GM10248 (cell line): ENCODE measurements around the gene LLGL1.

ENCODE experiments used
- CTCF ChIA-PET: fragments of 300-600 bp; sonication (Branson Sonifier 250); formaldehyde crosslinking; extraction: SDS; loops from one replicate; lab custom pipeline; 2021; ENCODE audit warnings: antibody characterized with exemption; lab: Yijun Ruan, JAX
- POLR2A ChIA-PET: fragments of 350-650 bp; sonication (Branson Sonifier 250); formaldehyde crosslinking; extraction: SDS; loops from one replicate; lab custom pipeline; 2020; ENCODE audit warnings: antibody characterized with exemption; lab: Yijun Ruan, JAX
- DNase-seq: peaks from one replicate; pipeline ENCODE4 v3.0.0; 2012; ENCODE audit errors: extremely low spot score
- CTCF ChIP-seq: IDR thresholded peaks from 2 replicates; pipeline ENCODE4 v1.5.1; 2012; ENCODE audit warnings: mild to moderate bottlenecking, low read depth; ENCODE audit errors: extremely low read depth, missing control alignments, control extremely low read depth

LLGL1 gene

GRCh38 chr17:18230288-18231141 is 5.1 kb downstream of the LLGL1 start:
- no peak for DNase-seq
- CTCF ChIA-PET, result interaction anchor here (1.3 to 2.6 kb wide), 3 partner anchors 13 to 89 kb away, joined by 3 to 14 read pairs (median 13); no protein-coding TSS in a partner anchor
- POLR2A ChIA-PET, result no interaction called here
- no peak for TF ChIP-seq CTCF

GRCh38 chr17:18231164-18231563 is 5.7 kb downstream of the LLGL1 start:
- no peak for DNase-seq
- no peak for TF ChIP-seq CTCF
- ChIA-PET CTCF (interaction anchor here (1.1 to 2.6 kb wide), 4 partner anchors 9 to 89 kb away, joined by 3 to 14 read pairs (median 8); no protein-coding TSS in a partner anchor), POLR2A (no interaction called here)

- CTCF ChIA-PET, result interaction anchor here (0.9 kb wide), 1 partner anchor 17 kb away, joined by 3 read pairs; no protein-coding TSS in a partner anchor
- DNase-seq, result no peak
- TF ChIP-seq CTCF, result no peak
- POLR2A ChIA-PET, result no interaction called here
These were observed 8.5 kb downstream of the LLGL1 start for GRCh38 chr17:18233803-18234518.

- ChIA-PET CTCF (interaction anchor here (2.1 kb wide), 1 partner anchor 14 kb away, joined by 8 read pairs; no protein-coding TSS in a partner anchor), POLR2A (interaction anchor here (1.0 kb wide), 1 partner anchor 10 kb away, joined by 3 read pairs; the partner anchor contains the start of gene LLGL1)
- no peak for DNase-seq
- no peak for TF ChIP-seq CTCF
These were observed 9.5 kb downstream of the LLGL1 start for GRCh38 chr17:18234853-18235380.

- CTCF ChIA-PET, result interaction anchor here (1.3 to 2.1 kb wide), 2 partner anchors 13 to 17 kb away, joined by 3 to 8 read pairs; no protein-coding TSS in a partner anchor
- POLR2A ChIA-PET, result interaction anchor here (1.0 kb wide), 1 partner anchor 10 kb away, joined by 3 read pairs; the partner anchor contains the start of gene LLGL1
- no peak for DNase-seq
- TF ChIP-seq CTCF, result no peak
These were observed 10.4 kb downstream of the LLGL1 start for GRCh38 chr17:18235743-18236256.
